Left ventricle myocardium inferior (tissue), 1 donor: ENCODE measurements around the gene CSMD2. TPM values are rescaled to one million over a fixed set of nuclear protein-coding genes. Genes with fewer than 3 reads are reported as not detected.

ENCODE experiments used
- DNase-seq: peaks from one replicate; pipeline ENCODE4 v3.0.0-alpha.2; 2020
- H3K27ac ChIP-seq: fragments of 200-600 bp; replicated peaks from 2 replicates; pipeline ENCODE4 v1.8.0; 2021
- H3K27me3 ChIP-seq: fragments of 200-600 bp; 2 replicates; pipeline ENCODE4 v1.8.0; 2021; ENCODE audit warnings: low read depth
- H3K36me3 ChIP-seq: fragments of 200-600 bp; 2 replicates; pipeline ENCODE4 v1.8.0; 2021
- H3K4me1 ChIP-seq: fragments of 200-600 bp; 2 replicates; pipeline ENCODE4 v1.8.0; 2021
- H3K4me3 ChIP-seq: fragments of 200-600 bp; 2 replicates; pipeline ENCODE4 v1.8.0; 2021; ENCODE audit warnings: mild to moderate bottlenecking, moderate library complexity
- H3K9me3 ChIP-seq: fragments of 200-600 bp; replicated peaks from 2 replicates; pipeline ENCODE4 v1.8.0; 2021
- intact Hi-C: fragments of 100-400 bp; cut with micrococcal nuclease; formaldehyde crosslinking; loops from one replicate; pipeline ENCODE4 v1.11.0; 2022
- total RNA-seq: library from RNA; stranded (reverse); fragmentation: NEBNext Ultra II Directional; extraction: Animal tissue kit (Norgen Biotek cat#: 25700); gene quantifications from one replicate; pipeline ENCODE4 v1.2.1, GENCODE V29; 2021
- TF ChIP-seq, protein P1 (sequence below): fragments of 200-600 bp; IDR thresholded peaks from 2 replicates; pipeline ENCODE4 v1.8.0; 2021; ENCODE audit warnings: antibody characterized with exemption, mild to moderate bottlenecking, borderline replicate concordance
- donor health status: DM: no; HTN: yes; CAD: no; lungs with severe emphysema.

CSMD2 gene
- total RNA-seq, 1 donor from 2014 or later: 0.14 TPM

DNA sequence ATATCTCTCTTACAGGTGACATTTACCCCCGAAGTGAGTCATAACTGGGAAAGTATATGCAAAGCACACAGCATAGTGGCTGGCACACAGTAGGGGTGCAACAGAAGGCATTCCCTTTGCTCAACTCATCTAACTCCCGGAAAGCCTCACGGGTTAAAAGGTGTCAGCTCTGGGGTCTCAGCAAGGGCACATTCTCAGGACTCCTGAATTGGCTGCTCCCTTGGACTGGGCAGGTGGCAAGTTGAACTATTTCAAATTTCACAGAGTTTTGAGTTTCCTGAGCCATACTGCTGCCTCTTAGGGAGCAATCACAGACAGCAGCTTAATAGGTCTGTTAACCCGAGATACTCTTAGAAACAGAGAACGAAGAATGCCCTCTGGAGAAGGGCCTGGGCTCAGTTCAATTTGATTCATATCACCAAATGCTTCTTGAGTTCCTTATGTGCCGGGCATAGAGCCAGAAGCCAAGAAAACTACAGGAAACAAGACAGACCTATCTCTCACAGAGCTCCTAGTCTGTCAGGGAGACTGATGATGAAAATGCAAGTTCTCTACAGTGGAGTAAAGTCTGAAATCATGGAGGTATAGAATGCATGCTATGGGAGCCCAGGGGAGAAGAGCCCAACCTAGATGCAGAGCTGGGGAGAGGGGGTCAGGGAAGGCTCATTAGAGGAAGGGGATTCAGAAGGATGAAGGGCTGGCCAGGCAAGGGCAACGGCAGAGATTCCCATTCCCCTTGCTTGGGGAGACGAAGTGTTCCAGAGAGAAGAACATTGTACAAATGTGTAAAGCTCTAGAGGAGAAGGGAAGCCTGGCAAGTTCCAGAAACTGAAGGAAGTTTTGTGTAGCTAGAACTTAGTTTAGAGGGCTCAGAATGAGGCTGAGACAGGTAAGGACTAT lies 445.0 kb downstream of the CSMD2 start:
- Histone ChIP-seq H3K27me3 (peaks cover 19% of the 10 kb centered on the region), H3K27ac (no peak overlapping the region), H3K36me3 (no peaks in the 10 kb centered on the region), H3K9me3 (no peaks in the 10 kb centered on the region), H3K4me3 (no peak overlapping the region), H3K4me1 (no peaks in the 10 kb centered on the region)
- DNase-seq: no peak
- TF ChIP-seq, protein P1, sequence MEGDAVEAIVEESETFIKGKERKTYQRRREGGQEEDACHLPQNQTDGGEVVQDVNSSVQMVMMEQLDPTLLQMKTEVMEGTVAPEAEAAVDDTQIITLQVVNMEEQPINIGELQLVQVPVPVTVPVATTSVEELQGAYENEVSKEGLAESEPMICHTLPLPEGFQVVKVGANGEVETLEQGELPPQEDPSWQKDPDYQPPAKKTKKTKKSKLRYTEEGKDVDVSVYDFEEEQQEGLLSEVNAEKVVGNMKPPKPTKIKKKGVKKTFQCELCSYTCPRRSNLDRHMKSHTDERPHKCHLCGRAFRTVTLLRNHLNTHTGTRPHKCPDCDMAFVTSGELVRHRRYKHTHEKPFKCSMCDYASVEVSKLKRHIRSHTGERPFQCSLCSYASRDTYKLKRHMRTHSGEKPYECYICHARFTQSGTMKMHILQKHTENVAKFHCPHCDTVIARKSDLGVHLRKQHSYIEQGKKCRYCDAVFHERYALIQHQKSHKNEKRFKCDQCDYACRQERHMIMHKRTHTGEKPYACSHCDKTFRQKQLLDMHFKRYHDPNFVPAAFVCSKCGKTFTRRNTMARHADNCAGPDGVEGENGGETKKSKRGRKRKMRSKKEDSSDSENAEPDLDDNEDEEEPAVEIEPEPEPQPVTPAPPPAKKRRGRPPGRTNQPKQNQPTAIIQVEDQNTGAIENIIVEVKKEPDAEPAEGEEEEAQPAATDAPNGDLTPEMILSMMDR: no peak
- intact Hi-C loops: no loop called here

GRCh38 chr1:33719326-33719725 lies 445.7 kb downstream of the CSMD2 start:
- Histone ChIP-seq H3K4me3 (no peak overlapping the region), H3K9me3 (no peaks in the 10 kb centered on the region), H3K4me1 (no peaks in the 10 kb centered on the region), H3K27ac (no peak overlapping the region), H3K36me3 (no peaks in the 10 kb centered on the region), H3K27me3 (peaks cover 26% of the 10 kb centered on the region)
- intact Hi-C loops: no loop called here
- TF ChIP-seq, protein P1: no peak
- DNase-seq: no peak

DNA sequence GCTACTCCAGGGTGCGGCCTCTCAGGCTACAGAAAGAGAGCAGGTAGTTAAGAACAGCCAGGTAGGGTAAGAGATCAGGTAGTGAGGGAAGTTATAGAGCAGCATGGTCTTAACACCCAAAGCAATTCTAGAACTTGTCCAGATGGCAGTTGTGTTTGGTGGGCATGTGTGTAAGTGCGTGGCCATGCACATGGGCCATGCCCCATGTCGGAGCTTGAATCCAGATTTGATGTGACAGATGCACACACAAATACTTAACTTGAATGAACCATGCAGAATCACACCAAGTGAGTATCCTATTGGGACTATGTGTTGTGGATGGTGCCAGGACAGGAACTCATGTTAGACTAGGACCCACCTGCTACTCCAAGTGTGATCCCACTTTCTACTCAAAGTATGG lies 446.8 kb downstream of the CSMD2 start:
- Histone ChIP-seq H3K9me3 (no peaks in the 10 kb centered on the region), H3K4me1 (no peaks in the 10 kb centered on the region), H3K36me3 (no peaks in the 10 kb centered on the region), H3K4me3 (no peak overlapping the region), H3K27ac (no peak overlapping the region), H3K27me3 (peaks cover 37% of the 10 kb centered on the region)
- DNase-seq: no peak
- TF ChIP-seq, protein P1: no peak
- intact Hi-C loops: no loop called here

GRCh38 chr1:33716976-33717688 lies 447.9 kb downstream of the CSMD2 start:
- no peak for DNase-seq

GRCh38 chr1:33715195-33715811 lies 449.7 kb downstream of the CSMD2 start:
- intact Hi-C loops: no loop called here
- H3K4me3 ChIP-seq: no peak overlapping the region
- no peaks in the 10 kb centered on the region for H3K36me3 ChIP-seq
- H3K27ac ChIP-seq: no peak overlapping the region
- no peaks in the 10 kb centered on the region for H3K4me1 ChIP-seq
- peaks cover 65% of the 10 kb centered on the region for H3K27me3 ChIP-seq
- no peak for DNase-seq
- no peaks in the 10 kb centered on the region for H3K9me3 ChIP-seq
- TF ChIP-seq, protein P1: no peak

More at GRCh38 chr1:33716976-33717688, 447.9 kb downstream of the CSMD2 start:
- Histone ChIP-seq H3K4me1 (no peaks in the 10 kb centered on the region), H3K4me3 (no peak overlapping the region), H3K9me3 (no peaks in the 10 kb centered on the region), H3K27me3 (peaks cover 48% of the 10 kb centered on the region), H3K27ac (no peak overlapping the region), H3K36me3 (no peaks in the 10 kb centered on the region)
- TF ChIP-seq, protein P1: no peak
- intact Hi-C loops: no loop called here
